Skeletal muscle satellite cell (primary cell): ENCODE measurements around the gene PSAT1.

ENCODE experiments used
- H3K27me3 ChIP-seq: 2 replicates; pipeline ENCODE4 v1.7.0; 2013; ENCODE audit warnings: low read length; ENCODE audit not compliant: control insufficient read depth, insufficient read depth
- H3K36me3 ChIP-seq: 2 replicates; pipeline ENCODE4 v1.7.0; 2013; ENCODE audit warnings: mild to moderate bottlenecking, control low read depth, low read length; ENCODE audit not compliant: insufficient read depth
- H3K4me1 ChIP-seq: 2 replicates; pipeline ENCODE4 v1.7.0; 2013; ENCODE audit warnings: low read length; ENCODE audit not compliant: control insufficient read depth, insufficient read depth
- H3K4me2 ChIP-seq: 2 replicates; pipeline ENCODE4 v1.7.0; 2013; ENCODE audit warnings: mild to moderate bottlenecking, low read length
- H3K4me3 ChIP-seq: 2 replicates; pipeline ENCODE4 v1.7.0; 2013; ENCODE audit warnings: low read length
- H3K9ac ChIP-seq: 2 replicates; pipeline ENCODE4 v1.7.0; 2013; ENCODE audit warnings: mild to moderate bottlenecking, low read depth, low read length, moderate library complexity
- H3K9me3 ChIP-seq: replicated peaks from 2 replicates; pipeline ENCODE4 v1.7.0; 2013; ENCODE audit warnings: mild to moderate bottlenecking, control low read depth, low read length

Gene PSAT1

GRCh38 chr9:78294290-78295176 is 2.4 kb upstream of the PSAT1 start:
- H3K36me3 ChIP-seq, result no peaks in the 10 kb centered on the region
- no peak overlapping the region for H3K9ac ChIP-seq
- H3K27me3 ChIP-seq, result no peaks in the 10 kb centered on the region
- no peak overlapping the region for H3K4me2 ChIP-seq
- peaks cover 17% of the 10 kb centered on the region for H3K4me1 ChIP-seq
- H3K4me3 ChIP-seq, result no peak overlapping the region
- no peaks in the 10 kb centered on the region for H3K9me3 ChIP-seq

DNA sequence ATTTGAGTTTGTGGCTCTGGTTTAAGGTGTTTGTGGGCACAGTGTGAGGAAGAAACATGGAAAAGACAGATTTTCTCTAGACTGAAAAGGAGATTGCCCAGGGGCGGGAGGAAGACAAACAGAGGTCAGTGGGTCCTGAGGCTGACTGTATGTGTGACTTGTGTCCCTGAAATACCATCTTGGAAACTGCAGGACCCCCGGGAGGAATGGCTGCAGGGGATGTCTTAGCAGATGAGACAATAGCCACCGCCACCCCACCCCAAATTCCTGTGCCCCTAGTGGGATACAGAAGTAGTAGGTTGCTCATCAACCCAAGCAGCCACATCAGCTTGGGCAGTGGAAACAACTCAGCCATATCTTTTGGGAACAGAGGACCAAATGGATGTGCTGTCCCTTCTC is 1.7 kb upstream of the PSAT1 start:
- Histone ChIP-seq H3K4me3 (no peak overlapping the region), H3K4me2 (no peak overlapping the region), H3K9ac (no peak overlapping the region), H3K9me3 (no peaks in the 10 kb centered on the region), H3K36me3 (no peaks in the 10 kb centered on the region), H3K27me3 (no peaks in the 10 kb centered on the region), H3K4me1 (peaks cover 17% of the 10 kb centered on the region)

DNA sequence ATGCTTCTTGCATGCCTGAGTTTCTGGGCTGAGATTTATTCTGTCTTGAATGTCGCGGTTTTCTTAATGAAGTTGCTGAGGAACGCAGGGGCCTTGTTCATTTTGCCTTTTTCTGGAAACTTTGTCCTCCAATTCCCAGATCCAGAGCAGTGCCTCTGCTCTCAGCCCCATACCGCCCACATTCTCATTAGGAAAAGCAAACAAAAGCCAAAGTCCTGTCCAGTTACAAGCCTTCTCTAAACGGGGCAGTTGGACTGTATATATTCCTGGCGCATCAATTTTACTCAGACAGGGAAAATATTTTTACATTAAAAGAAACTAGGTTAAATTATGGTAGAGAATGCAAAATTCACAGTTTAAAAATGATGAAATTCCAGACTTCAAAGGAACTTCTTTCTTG is 1.2 kb upstream of the PSAT1 start:
- peak overlapping the region; percentile 78 for H3K9ac ChIP-seq
- H3K27me3 ChIP-seq, result no peaks in the 10 kb centered on the region
- H3K9me3 ChIP-seq, result no peaks in the 10 kb centered on the region
- H3K4me3 ChIP-seq, result peak overlapping the region; percentile 79
- H3K4me1 ChIP-seq, result peaks cover 17% of the 10 kb centered on the region
- H3K4me2 ChIP-seq, result peak overlapping the region; percentile 87
- no peaks in the 10 kb centered on the region for H3K36me3 ChIP-seq

- H3K36me3 ChIP-seq, result peaks cover under 1% of the 10 kb centered on the region
- no peaks in the 10 kb centered on the region for H3K9me3 ChIP-seq
- no peaks in the 10 kb centered on the region for H3K27me3 ChIP-seq
- H3K4me3 ChIP-seq, result peak overlapping the region; percentile 79
- H3K4me1 ChIP-seq, result peaks cover 17% of the 10 kb centered on the region
- H3K9ac ChIP-seq, result peak overlapping the region; percentile 78
- H3K4me2 ChIP-seq, result peak overlapping the region; percentile 87
These were observed 578 bp upstream of the PSAT1 start for GRCh38 chr9:78296201-78296892.

DNA sequence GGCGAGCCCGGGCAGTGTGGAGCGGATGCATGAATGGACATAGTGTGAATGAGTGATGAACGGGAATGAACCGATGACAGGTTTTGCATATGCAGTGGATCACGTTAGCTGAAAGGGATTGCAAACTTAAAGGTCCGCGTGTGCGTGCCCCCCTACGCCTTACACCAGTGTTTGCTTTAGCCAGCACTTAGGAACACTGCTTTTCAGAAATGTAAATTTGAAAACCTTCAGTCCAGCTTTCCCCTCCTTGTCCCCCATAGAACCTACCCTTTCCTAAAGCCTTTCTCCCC is 692 bp downstream of the PSAT1 start:
- peak overlapping the region; percentile 45 for H3K9ac ChIP-seq
- H3K4me1 ChIP-seq, result peaks cover 17% of the 10 kb centered on the region
- H3K4me2 ChIP-seq, result peak overlapping the region; percentile 87
- no peaks in the 10 kb centered on the region for H3K27me3 ChIP-seq
- peak overlapping the region; percentile 79 for H3K4me3 ChIP-seq
- peaks cover 4% of the 10 kb centered on the region for H3K36me3 ChIP-seq
- H3K9me3 ChIP-seq, result no peaks in the 10 kb centered on the region

DNA sequence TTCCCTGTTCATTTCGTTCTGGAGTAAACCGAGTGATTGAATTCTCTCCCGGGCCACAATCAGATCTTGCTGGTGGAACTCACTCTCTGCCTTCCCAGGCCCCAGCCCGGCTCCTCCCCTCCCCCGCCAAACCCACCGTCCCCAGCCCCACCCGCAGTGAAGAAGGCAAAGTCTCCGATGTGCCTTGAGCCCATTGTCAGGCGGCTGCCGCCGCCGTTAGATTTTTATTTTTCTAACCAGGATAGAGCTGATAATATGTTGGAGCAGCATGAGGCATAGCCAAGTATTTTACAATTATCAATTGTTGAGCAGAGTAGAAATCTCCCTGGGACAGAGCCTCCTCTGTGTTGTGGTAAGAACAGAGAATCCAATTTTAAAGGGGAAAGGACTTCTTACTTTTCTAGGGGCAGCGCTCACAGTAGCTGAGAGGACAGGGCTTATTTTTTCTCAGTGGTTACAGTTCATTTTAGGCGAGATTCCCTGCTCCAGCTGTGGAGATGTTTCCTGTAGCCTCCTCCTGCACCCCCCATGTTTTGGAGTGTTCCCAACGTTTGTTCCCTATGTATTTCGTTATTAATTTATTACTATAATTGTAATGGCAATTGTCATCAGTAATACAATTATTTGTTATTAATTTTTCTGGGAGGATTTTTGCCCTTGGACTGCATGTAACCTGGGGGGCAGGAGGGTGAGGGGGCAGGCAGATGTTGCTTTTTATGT is 1.3 kb downstream of the PSAT1 start:
- peaks cover 8% of the 10 kb centered on the region for H3K36me3 ChIP-seq
- peaks cover 17% of the 10 kb centered on the region for H3K4me1 ChIP-seq
- peak overlapping the region; percentile 87 for H3K4me2 ChIP-seq
- peak overlapping the region; percentile 45 for H3K9ac ChIP-seq
- H3K27me3 ChIP-seq, result no peaks in the 10 kb centered on the region
- H3K4me3 ChIP-seq, result peak overlapping the region; percentile 79
- H3K9me3 ChIP-seq, result no peaks in the 10 kb centered on the region

- Histone ChIP-seq H3K9me3 (no peaks in the 10 kb centered on the region), H3K4me3 (no peak overlapping the region), H3K4me2 (no peak overlapping the region), H3K36me3 (peaks cover 16% of the 10 kb centered on the region), H3K9ac (no peak overlapping the region), H3K27me3 (no peaks in the 10 kb centered on the region), H3K4me1 (peaks cover 17% of the 10 kb centered on the region)
These were observed 3.3 kb downstream of the PSAT1 start for GRCh38 chr9:78300209-78300608.

GRCh38 chr9:78301466-78301865 is 4.5 kb downstream of the PSAT1 start:
- Histone ChIP-seq H3K4me1 (peaks cover 8% of the 10 kb centered on the region), H3K36me3 (peaks cover 24% of the 10 kb centered on the region), H3K27me3 (no peaks in the 10 kb centered on the region), H3K4me2 (no peak overlapping the region), H3K9ac (no peak overlapping the region), H3K9me3 (no peaks in the 10 kb centered on the region), H3K4me3 (no peak overlapping the region)

- Histone ChIP-seq H3K4me2 (no peak overlapping the region), H3K36me3 (peaks cover 25% of the 10 kb centered on the region), H3K4me3 (no peak overlapping the region), H3K27me3 (no peaks in the 10 kb centered on the region), H3K4me1 (no peaks in the 10 kb centered on the region), H3K9ac (no peak overlapping the region), H3K9me3 (no peaks in the 10 kb centered on the region)
These were observed 6.6 kb downstream of the PSAT1 start for GRCh38 chr9:78303377-78304062.

GRCh38 chr9:78304357-78304756 is 7.4 kb downstream of the PSAT1 start:
- no peaks in the 10 kb centered on the region for H3K27me3 ChIP-seq
- peaks cover 25% of the 10 kb centered on the region for H3K36me3 ChIP-seq
- H3K4me2 ChIP-seq, result no peak overlapping the region
- no peaks in the 10 kb centered on the region for H3K9me3 ChIP-seq
- no peaks in the 10 kb centered on the region for H3K4me1 ChIP-seq
- H3K9ac ChIP-seq, result no peak overlapping the region
- H3K4me3 ChIP-seq, result no peak overlapping the region
